DOHH2 (cell line): ENCODE results near the gene VEGFB.
A peak's percentile ranks its signal among the peaks of the same experiment; 100 is the strongest.

Source experiments
- H3F3A ChIP-seq: fragments of 200-600 bp; sonication (generic), shearing (Covaris generic); 2 replicates; pipeline ENCODE4 v1.6.0; 2016; ENCODE audit warnings: antibody characterized with exemption, mild to moderate bottlenecking; ENCODE audit not compliant: control insufficient read depth, insufficient read depth
- H3K27ac ChIP-seq: fragments of 200-600 bp; sonication (generic); 2 replicates; pipeline ENCODE4 v1.5.1; 2014; ENCODE audit warnings: low read depth, mild to moderate bottlenecking, low read length, moderate library complexity
- H3K27me3 ChIP-seq: fragments of 200-600 bp; sonication (generic); 2 replicates; pipeline ENCODE4 v1.6.1; 2014; ENCODE audit warnings: mild to moderate bottlenecking, low read length, mixed read lengths; ENCODE audit not compliant: control insufficient read depth
- H3K36me3 ChIP-seq: fragments of 200-600 bp; sonication (generic); 2 replicates; pipeline ENCODE4 v1.6.1; 2014; ENCODE audit warnings: mild to moderate bottlenecking, low read length, moderate library complexity, mixed read lengths; ENCODE audit not compliant: control insufficient read depth
- H3K4me1 ChIP-seq: fragments of 200-600 bp; sonication (generic); 2 replicates; pipeline ENCODE4 v1.6.1; 2014; ENCODE audit warnings: mild to moderate bottlenecking, low read length, mixed read lengths; ENCODE audit not compliant: control insufficient read depth
- H3K4me2 ChIP-seq: fragments of 200-600 bp; sonication (generic); 2 replicates; pipeline ENCODE4 v1.6.0; 2014; ENCODE audit warnings: mild to moderate bottlenecking, low read length, moderate library complexity
- H3K4me3 ChIP-seq: fragments of 200-600 bp; sonication (generic); 2 replicates; pipeline ENCODE4 v1.5.1; 2014; ENCODE audit warnings: mild to moderate bottlenecking, low read length, mixed read lengths
- H3K79me2 ChIP-seq: fragments of 200-600 bp; sonication (generic); 2 replicates; pipeline ENCODE4 v1.6.1; 2014; ENCODE audit warnings: mild to moderate bottlenecking, low read length, mixed read lengths; ENCODE audit not compliant: control insufficient read depth
- H3K9me2 ChIP-seq: fragments of 200-600 bp; sonication (generic); replicated peaks from 2 replicates; pipeline ENCODE4 v1.6.1; 2014; ENCODE audit warnings: mild to moderate bottlenecking, low read length, mixed read lengths; ENCODE audit not compliant: control insufficient read depth
- H3K9me3 ChIP-seq: fragments of 200-600 bp; sonication (generic); 2 replicates; pipeline ENCODE4 v1.6.1; 2014; ENCODE audit warnings: antibody characterized with exemption, low read length, mixed read lengths; ENCODE audit not compliant: control insufficient read depth, insufficient read depth
- H4K20me1 ChIP-seq: fragments of 200-600 bp; sonication (generic); 2 replicates; pipeline ENCODE4 v1.6.0; 2014; ENCODE audit warnings: low read depth, mild to moderate bottlenecking, antibody characterized with exemption, low read length, moderate library complexity; ENCODE audit not compliant: control insufficient read depth, insufficient read depth
- CTCF ChIP-seq: fragments of 200-600 bp; sonication (generic); IDR thresholded peaks from one replicate; pipeline ENCODE4 v1.5.1; 2014; ENCODE audit warnings: antibody characterized with exemption, mild to moderate bottlenecking, low read depth, low read length; ENCODE audit not compliant: poor library complexity, severe bottlenecking
- EZH2phosphoT487 ChIP-seq: fragments of 200-600 bp; sonication (generic); IDR thresholded peaks from 2 replicates; pipeline ENCODE4 v1.6.1; 2017; ENCODE audit warnings: borderline replicate concordance, mild to moderate bottlenecking, antibody characterized with exemption, low read length, moderate library complexity, mixed read lengths

Gene VEGFB

GRCh38 chr11:64285885-64286800 is 51.8 kb downstream of the VEGFB start:
- H3F3A ChIP-seq, result peaks cover 2% of the 10 kb centered on the region; the same call in 1 of the 2 replicates
- H3K9me2 ChIP-seq, result no peaks in the 10 kb centered on the region
- H3K27ac ChIP-seq, result no peak overlapping the region
- H3K4me1 ChIP-seq, result peaks cover 19% of the 10 kb centered on the region
- TF ChIP-seq EZH2phosphoT487, result no peak
- TF ChIP-seq CTCF, result peak; percentile 41
- H3K4me3 ChIP-seq, result peak overlapping the region; percentile 76
- H3K9me3 ChIP-seq, result no peaks in the 10 kb centered on the region
- peaks cover 5% of the 10 kb centered on the region for H3K27me3 ChIP-seq
- no peaks in the 10 kb centered on the region for H4K20me1 ChIP-seq
- H3K4me2 ChIP-seq, result peak overlapping the region; percentile 82
- no peaks in the 10 kb centered on the region for H3K36me3 ChIP-seq
- H3K79me2 ChIP-seq, result peaks cover 12% of the 10 kb centered on the region

- no peak overlapping the region for H3K27ac ChIP-seq
- peak overlapping the region; percentile 82 for H3K4me2 ChIP-seq
- TF ChIP-seq EZH2phosphoT487 (no peak), CTCF (peak; percentile 5)
- H3K27me3 ChIP-seq, result peaks cover 8% of the 10 kb centered on the region
- no peak overlapping the region; the same call in 1 of the 2 replicates for H3K4me3 ChIP-seq
- H3K36me3 ChIP-seq, result no peaks in the 10 kb centered on the region
- peaks cover 12% of the 10 kb centered on the region for H3K79me2 ChIP-seq
- no peaks in the 10 kb centered on the region for H3K9me3 ChIP-seq
- H3K4me1 ChIP-seq, result peaks cover 19% of the 10 kb centered on the region
- H4K20me1 ChIP-seq, result no peaks in the 10 kb centered on the region
- no peaks in the 10 kb centered on the region for H3K9me2 ChIP-seq
- peaks cover 2% of the 10 kb centered on the region; the same call in 1 of the 2 replicates for H3F3A ChIP-seq
Measured at GRCh38 chr11:64286801-64287159, 52.4 kb downstream of the VEGFB start.

GRCh38 chr11:64287676-64288352 is 53.4 kb downstream of the VEGFB start:
- H3K27ac ChIP-seq, result no peak overlapping the region
- H3K27me3 ChIP-seq, result peaks cover 19% of the 10 kb centered on the region
- peaks cover 12% of the 10 kb centered on the region for H3K79me2 ChIP-seq
- no peaks in the 10 kb centered on the region for H3K9me2 ChIP-seq
- H3K4me1 ChIP-seq, result peaks cover 19% of the 10 kb centered on the region
- H3K36me3 ChIP-seq, result no peaks in the 10 kb centered on the region
- TF ChIP-seq CTCF (no peak), EZH2phosphoT487 (no peak)
- H3K4me3 ChIP-seq, result no peak overlapping the region
- no peaks in the 10 kb centered on the region for H4K20me1 ChIP-seq
- no peak overlapping the region for H3K4me2 ChIP-seq
- peaks cover 2% of the 10 kb centered on the region; the same call in 1 of the 2 replicates for H3F3A ChIP-seq
- no peaks in the 10 kb centered on the region for H3K9me3 ChIP-seq
